Subcutaneous abdominal adipose tissue (tissue), 5 donors: ENCODE data around the gene UBE2O.

Experiments used
- H3K27ac ChIP-seq: one replicate; pipeline ENCODE4 v1.7.0; 2013; ENCODE audit warnings: low read depth, mild to moderate bottlenecking, inconsistent platforms, low read length, moderate library complexity
- H3K27me3 ChIP-seq, 5 donors: one replicate each; pipeline ENCODE4 v1.7.0; 2013; ENCODE audit warnings: low read length in 5 of 5, inconsistent platforms in 1 of 5; ENCODE audit not compliant: control insufficient read depth in 5 of 5, insufficient read depth in 4 of 5
- H3K36me3 ChIP-seq, 5 donors: one replicate each; pipeline ENCODE4 v1.7.0; 2013; ENCODE audit warnings: low read length in 5 of 5; ENCODE audit not compliant: control insufficient read depth in 5 of 5, insufficient read depth in 5 of 5
- H3K4me1 ChIP-seq, 5 donors: one replicate each; pipeline ENCODE4 v1.7.0; 2013; ENCODE audit warnings: low read length in 5 of 5, mild to moderate bottlenecking in 3 of 5, moderate library complexity in 1 of 5; ENCODE audit not compliant: control insufficient read depth in 5 of 5, insufficient read depth in 5 of 5
- H3K4me3 ChIP-seq, 5 donors: one replicate each; pipeline ENCODE4 v1.7.0; 2013; ENCODE audit warnings: low read length in 5 of 5, low read depth in 1 of 5
- H3K9ac ChIP-seq, 5 donors: one replicate each; pipeline ENCODE4 v1.7.0; 2013; ENCODE audit warnings: low read length in 5 of 5, mild to moderate bottlenecking in 4 of 5, moderate library complexity in 3 of 5
- H3K9me3 ChIP-seq, 5 donors: one replicate each; pipeline ENCODE4 v1.7.0; 2013; ENCODE audit warnings: low read length in 5 of 5; ENCODE audit not compliant: control insufficient read depth in 5 of 5
- donor health status: healthy.
- donor health status: healthy.
- donor health status: healthy.
- donor health status: healthy.
- donor health status: healthy.

UBE2O gene

GRCh38 chr17:76496464-76496863, 43.5 kb upstream of the UBE2O start:
- Histone ChIP-seq H3K4me1 (peaks cover 4 to 84% (median 68%) of the 10 kb centered on the region in 5 donors), H3K9me3 (no peaks in the 10 kb centered on the region)

GRCh38 chr17:76495663-76496400, 42.9 kb upstream of the UBE2O start:
- no peaks in the 10 kb centered on the region for H3K36me3 ChIP-seq
- no peak overlapping the region for H3K27ac ChIP-seq
- H3K27me3 ChIP-seq: peaks cover 0 to 6% (median 0%) of the 10 kb centered on the region in 5 donors
- H3K9me3 ChIP-seq: no peaks in the 10 kb centered on the region
- no peak overlapping the region for H3K4me3 ChIP-seq
- H3K4me1 ChIP-seq: peaks cover 4 to 85% (median 71%) of the 10 kb centered on the region in 5 donors
- no peak overlapping the region for H3K9ac ChIP-seq

More at GRCh38 chr17:76496464-76496863, 43.5 kb upstream of the UBE2O start:
- Histone ChIP-seq H3K36me3 (no peaks in the 10 kb centered on the region), H3K9ac (no peak overlapping the region), H3K27me3 (peaks cover 0 to 6% (median 0%) of the 10 kb centered on the region in 5 donors), H3K4me3 (no peak overlapping the region), H3K27ac (no peak overlapping the region)

GRCh38 chr17:76493505-76494167, 40.7 kb upstream of the UBE2O start:
- H3K27me3 ChIP-seq: peaks cover 0 to 6% (median 0%) of the 10 kb centered on the region in 5 donors
- peak overlapping the region; percentile 57 for H3K27ac ChIP-seq
- H3K36me3 ChIP-seq: no peaks in the 10 kb centered on the region
- no peaks in the 10 kb centered on the region for H3K9me3 ChIP-seq
- H3K4me1 ChIP-seq: peaks cover 4 to 77% (median 58%) of the 10 kb centered on the region in 5 donors
- H3K4me3 ChIP-seq: peak overlapping the region in 3 of 5 donors; percentile 15 to 49 (median 38)
- peak overlapping the region in 3 of 5 donors; percentile 31 to 69 (median 62) for H3K9ac ChIP-seq

GRCh38 chr17:76492989-76493501, 40.1 kb upstream of the UBE2O start:
- Histone ChIP-seq H3K4me1 (peaks cover 2 to 71% (median 52%) of the 10 kb centered on the region in 5 donors), H3K27me3 (peaks cover 0 to 6% (median 0%) of the 10 kb centered on the region in 5 donors), H3K9ac (peak overlapping the region in 4 of 5 donors; percentile 26 to 70 (median 61)), H3K36me3 (no peaks in the 10 kb centered on the region), H3K27ac (peak overlapping the region; percentile 57), H3K4me3 (peak overlapping the region in 4 of 5 donors; percentile 15 to 49 (median 35)), H3K9me3 (no peaks in the 10 kb centered on the region)

GRCh38 chr17:76492123-76492988, 39.4 kb upstream of the UBE2O start:
- peaks cover 2 to 64% (median 45%) of the 10 kb centered on the region in 5 donors for H3K4me1 ChIP-seq
- peaks cover 0 to 2% (median 0%) of the 10 kb centered on the region in 5 donors for H3K36me3 ChIP-seq
- H3K9me3 ChIP-seq: no peaks in the 10 kb centered on the region
- H3K9ac ChIP-seq: peak overlapping the region in 4 of 5 donors; percentile 26 to 70 (median 61)
- H3K27me3 ChIP-seq: peaks cover 0 to 6% (median 0%) of the 10 kb centered on the region in 5 donors
- H3K4me3 ChIP-seq: peak overlapping the region in 3 of 5 donors; percentile 32 to 49 (median 38)
- H3K27ac ChIP-seq: peak overlapping the region; percentile 57

GRCh38 chr17:76491271-76492122, 38.5 kb upstream of the UBE2O start:
- H3K9ac ChIP-seq: peak overlapping the region in 2 of 5 donors; percentile 69 to 70
- H3K4me1 ChIP-seq: peaks cover 2 to 60% (median 43%) of the 10 kb centered on the region in 5 donors
- H3K27me3 ChIP-seq: peaks cover 0 to 6% (median 0%) of the 10 kb centered on the region in 5 donors
- H3K27ac ChIP-seq: no peak overlapping the region
- H3K36me3 ChIP-seq: peaks cover 0 to 2% (median 0%) of the 10 kb centered on the region in 5 donors
- H3K4me3 ChIP-seq: no peak overlapping the region
- H3K9me3 ChIP-seq: no peaks in the 10 kb centered on the region

GRCh38 chr17:76490112-76490710, 37.3 kb upstream of the UBE2O start:
- H3K9me3 ChIP-seq: no peaks in the 10 kb centered on the region
- peaks cover 0 to 2% (median 0%) of the 10 kb centered on the region in 5 donors for H3K36me3 ChIP-seq
- no peak overlapping the region for H3K9ac ChIP-seq
- peaks cover 2 to 63% (median 43%) of the 10 kb centered on the region in 5 donors for H3K4me1 ChIP-seq
- H3K27me3 ChIP-seq: peaks cover 0 to 6% (median 0%) of the 10 kb centered on the region in 5 donors
- no peak overlapping the region for H3K4me3 ChIP-seq
- H3K27ac ChIP-seq: no peak overlapping the region

- Histone ChIP-seq H3K9ac (no peak overlapping the region), H3K9me3 (no peaks in the 10 kb centered on the region), H3K4me1 (peaks cover 0 to 55% (median 27%) of the 10 kb centered on the region in 5 donors), H3K27ac (no peak overlapping the region), H3K4me3 (no peak overlapping the region), H3K27me3 (peaks cover 0 to 1% (median 0%) of the 10 kb centered on the region in 5 donors), H3K36me3 (peaks cover 0 to 2% (median 0%) of the 10 kb centered on the region in 5 donors)
These were observed 34.7 kb upstream of the UBE2O start for GRCh38 chr17:76487451-76488192.
